Measurements from ENCODE around the gene TYMP.

DNA sequence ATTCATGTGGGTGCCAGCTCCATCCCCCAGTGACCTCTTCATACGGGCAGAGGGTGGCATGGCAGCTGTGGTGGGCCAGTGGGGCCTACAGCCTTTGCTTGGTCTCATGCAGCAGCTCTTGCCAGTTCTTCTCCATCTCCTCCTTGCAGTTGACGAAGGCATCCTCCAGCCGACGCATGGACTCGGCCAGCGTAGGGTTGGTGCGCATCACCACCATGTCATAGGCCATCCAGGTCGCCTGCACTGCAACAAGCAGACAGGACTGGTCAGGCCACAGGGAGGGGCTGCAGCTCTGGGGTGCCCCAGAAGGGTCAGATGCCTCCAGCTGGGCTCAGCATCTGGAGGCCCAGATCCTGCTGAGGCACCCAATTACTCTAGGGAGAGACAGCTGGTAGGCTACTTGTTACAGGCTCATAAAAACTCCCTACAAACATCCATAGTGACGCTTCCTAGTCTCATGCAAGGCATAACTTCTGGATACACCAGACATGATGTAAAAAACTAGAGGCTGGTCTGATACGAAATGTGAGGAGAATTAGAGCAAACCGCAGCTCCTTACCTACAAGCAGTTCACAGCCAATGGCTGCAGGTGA is 21.4 kb upstream of the TYMP start:
- TF ChIP-seq, protein P1, sequence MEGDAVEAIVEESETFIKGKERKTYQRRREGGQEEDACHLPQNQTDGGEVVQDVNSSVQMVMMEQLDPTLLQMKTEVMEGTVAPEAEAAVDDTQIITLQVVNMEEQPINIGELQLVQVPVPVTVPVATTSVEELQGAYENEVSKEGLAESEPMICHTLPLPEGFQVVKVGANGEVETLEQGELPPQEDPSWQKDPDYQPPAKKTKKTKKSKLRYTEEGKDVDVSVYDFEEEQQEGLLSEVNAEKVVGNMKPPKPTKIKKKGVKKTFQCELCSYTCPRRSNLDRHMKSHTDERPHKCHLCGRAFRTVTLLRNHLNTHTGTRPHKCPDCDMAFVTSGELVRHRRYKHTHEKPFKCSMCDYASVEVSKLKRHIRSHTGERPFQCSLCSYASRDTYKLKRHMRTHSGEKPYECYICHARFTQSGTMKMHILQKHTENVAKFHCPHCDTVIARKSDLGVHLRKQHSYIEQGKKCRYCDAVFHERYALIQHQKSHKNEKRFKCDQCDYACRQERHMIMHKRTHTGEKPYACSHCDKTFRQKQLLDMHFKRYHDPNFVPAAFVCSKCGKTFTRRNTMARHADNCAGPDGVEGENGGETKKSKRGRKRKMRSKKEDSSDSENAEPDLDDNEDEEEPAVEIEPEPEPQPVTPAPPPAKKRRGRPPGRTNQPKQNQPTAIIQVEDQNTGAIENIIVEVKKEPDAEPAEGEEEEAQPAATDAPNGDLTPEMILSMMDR (IDR thresholded peaks at IDR 0.05; ENCODE audit: poor library complexity) = no peak
- TF ChIP-seq EZH2phosphoT487 (IDR thresholded peaks at IDR 0.05; ENCODE audit: low read depth, severe bottlenecking, unreplicated experiment) = no peak

All from hepatocyte (in vitro differentiated cells).